ENCODE results near the gene ARMC7.

- no peak for TF ChIP-seq CTCF (IDR thresholded peaks at IDR 0.05; ENCODE audit: low read depth, low read length)
- TF ChIP-seq EZH2phosphoT487 (IDR thresholded peaks at IDR 0.05; ENCODE audit: low read depth): no peak
Observed at GRCh38 chr17:75078284-75079022, 31.3 kb upstream of the ARMC7 start.

All from OCI-LY3 (cell line).